ENCODE measurements around the gene SUN5.

- TF ChIP-seq CTCF (IDR thresholded peaks at IDR 0.05) (no peak), POLR2A (IDR thresholded peaks at IDR 0.05) (no peak)
Measured at GRCh38 chr20:32995802-32996201, 8.4 kb downstream of the SUN5 start.
